ENCODE results near the gene SLC7A1. TPM values are rescaled to one million over a fixed set of nuclear protein-coding genes. Genes with fewer than 3 reads are reported as not detected.

SLC7A1 gene
- total RNA-seq, 2 experiments from 2014 or later: 11.3 to 12.3 TPM

DNA sequence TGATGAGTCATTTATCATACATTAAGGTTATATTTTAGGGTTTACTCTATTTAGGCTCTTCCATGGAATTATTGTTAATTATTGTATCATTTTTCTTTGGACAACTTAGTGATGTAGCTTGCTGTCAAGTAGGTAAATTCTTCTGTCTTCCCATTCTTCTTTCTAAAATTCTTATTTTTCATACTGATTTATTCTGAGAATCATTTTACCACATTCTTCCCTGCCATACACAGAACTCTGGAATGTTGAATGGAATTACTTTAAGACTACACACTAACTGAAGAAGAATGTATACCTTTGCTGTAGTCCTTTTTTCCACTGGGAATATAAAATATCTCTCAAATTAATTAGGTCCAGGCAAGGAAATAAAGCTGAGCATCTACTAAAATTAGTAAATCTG is 24.5 kb upstream of the SLC7A1 start:
- H3K27ac ChIP-seq (ENCODE audit: low read depth in 1 of 2, low read length in 2 of 2): no peak overlapping the region
- DNase-seq (no peak), ATAC-seq (ENCODE audit: poor library complexity) (no peak)
- H3K4me3 ChIP-seq (ENCODE audit: low read length): no peak overlapping the region
- TF ChIP-seq, protein P1, sequence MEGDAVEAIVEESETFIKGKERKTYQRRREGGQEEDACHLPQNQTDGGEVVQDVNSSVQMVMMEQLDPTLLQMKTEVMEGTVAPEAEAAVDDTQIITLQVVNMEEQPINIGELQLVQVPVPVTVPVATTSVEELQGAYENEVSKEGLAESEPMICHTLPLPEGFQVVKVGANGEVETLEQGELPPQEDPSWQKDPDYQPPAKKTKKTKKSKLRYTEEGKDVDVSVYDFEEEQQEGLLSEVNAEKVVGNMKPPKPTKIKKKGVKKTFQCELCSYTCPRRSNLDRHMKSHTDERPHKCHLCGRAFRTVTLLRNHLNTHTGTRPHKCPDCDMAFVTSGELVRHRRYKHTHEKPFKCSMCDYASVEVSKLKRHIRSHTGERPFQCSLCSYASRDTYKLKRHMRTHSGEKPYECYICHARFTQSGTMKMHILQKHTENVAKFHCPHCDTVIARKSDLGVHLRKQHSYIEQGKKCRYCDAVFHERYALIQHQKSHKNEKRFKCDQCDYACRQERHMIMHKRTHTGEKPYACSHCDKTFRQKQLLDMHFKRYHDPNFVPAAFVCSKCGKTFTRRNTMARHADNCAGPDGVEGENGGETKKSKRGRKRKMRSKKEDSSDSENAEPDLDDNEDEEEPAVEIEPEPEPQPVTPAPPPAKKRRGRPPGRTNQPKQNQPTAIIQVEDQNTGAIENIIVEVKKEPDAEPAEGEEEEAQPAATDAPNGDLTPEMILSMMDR (IDR thresholded peaks at IDR 0.05): no peak
- H3K36me3 ChIP-seq (ENCODE audit: insufficient read depth, low read length): no peaks in the 10 kb centered on the region
- no peaks in the 10 kb centered on the region for H3K4me1 Mint-ChIP-seq (ENCODE audit: low read depth)
- ChIA-PET CTCF (no interaction called here), POLR2A (no interaction called here)
- peaks cover 3% of the 10 kb centered on the region for H3K9me3 Mint-ChIP-seq
- H3K36me3 Mint-ChIP-seq (ENCODE audit: low read depth): no peaks in the 10 kb centered on the region
- H3K27me3 ChIP-seq (ENCODE audit: control insufficient read depth in 1 of 2, insufficient read depth in 2 of 2, low read length in 2 of 2): no peaks in the 10 kb centered on the region
- H3K27ac Mint-ChIP-seq: no peak overlapping the region
- intact Hi-C loops (cut with DNase I, micrococcal nuclease): no loop called here
- H3K9me3 ChIP-seq (ENCODE audit: control insufficient read depth in 1 of 2, insufficient read depth in 1 of 2, low read length in 2 of 2): no peaks in the 10 kb centered on the region
- no peaks in the 10 kb centered on the region for H3K4me1 ChIP-seq (ENCODE audit: insufficient read depth, low read length)
- H3K4me3 Mint-ChIP-seq: no peak overlapping the region
- H3K27me3 Mint-ChIP-seq: peaks cover 42% of the 10 kb centered on the region

DNA sequence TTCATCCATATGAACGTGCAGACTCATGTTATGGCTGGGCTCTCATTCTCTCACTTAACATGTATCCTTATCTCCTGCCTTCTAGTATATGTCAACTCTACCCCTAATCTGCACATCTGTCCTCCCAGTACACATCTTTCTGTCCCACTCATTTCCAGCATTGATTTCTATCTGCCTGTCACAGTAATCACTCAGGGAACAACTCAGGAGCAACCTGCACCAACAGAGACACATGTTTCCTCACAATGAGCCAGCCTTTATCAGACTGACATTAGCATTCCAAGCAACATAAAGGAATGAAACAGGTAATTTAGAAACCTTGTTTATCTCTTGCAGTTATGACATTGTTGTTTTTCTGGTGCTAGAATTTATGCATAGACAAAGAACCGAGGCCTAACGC is 17.6 kb upstream of the SLC7A1 start:
- no peaks in the 10 kb centered on the region for H3K9me3 ChIP-seq (ENCODE audit: control insufficient read depth in 1 of 2, insufficient read depth in 1 of 2, low read length in 2 of 2)
- H3K27ac ChIP-seq (ENCODE audit: low read depth in 1 of 2, low read length in 2 of 2): no peak overlapping the region
- no peak overlapping the region for H3K4me3 Mint-ChIP-seq
- ATAC-seq (ENCODE audit: poor library complexity) (no peak), DNase-seq (no peak)
- H3K4me1 Mint-ChIP-seq (ENCODE audit: low read depth): no peaks in the 10 kb centered on the region
- H3K36me3 ChIP-seq (ENCODE audit: insufficient read depth, low read length): no peaks in the 10 kb centered on the region
- CTCF ChIA-PET: no interaction called here
- H3K27ac Mint-ChIP-seq: no peak overlapping the region
- POLR2A ChIA-PET: no interaction called here
- H3K27me3 ChIP-seq (ENCODE audit: control insufficient read depth in 1 of 2, insufficient read depth in 2 of 2, low read length in 2 of 2): peaks cover 6 to 23% of the 10 kb centered on the region in 2 experiments
- no peak overlapping the region for H3K4me3 ChIP-seq (ENCODE audit: low read length)
- H3K4me1 ChIP-seq (ENCODE audit: insufficient read depth, low read length): no peaks in the 10 kb centered on the region
- H3K27me3 Mint-ChIP-seq: peaks cover 69% of the 10 kb centered on the region
- TF ChIP-seq, protein P1 (IDR thresholded peaks at IDR 0.05): no peak
- H3K9me3 Mint-ChIP-seq: peaks cover 6% of the 10 kb centered on the region
- intact Hi-C loops (cut with DNase I, micrococcal nuclease): no loop called here
- H3K36me3 Mint-ChIP-seq (ENCODE audit: low read depth): no peaks in the 10 kb centered on the region

DNA sequence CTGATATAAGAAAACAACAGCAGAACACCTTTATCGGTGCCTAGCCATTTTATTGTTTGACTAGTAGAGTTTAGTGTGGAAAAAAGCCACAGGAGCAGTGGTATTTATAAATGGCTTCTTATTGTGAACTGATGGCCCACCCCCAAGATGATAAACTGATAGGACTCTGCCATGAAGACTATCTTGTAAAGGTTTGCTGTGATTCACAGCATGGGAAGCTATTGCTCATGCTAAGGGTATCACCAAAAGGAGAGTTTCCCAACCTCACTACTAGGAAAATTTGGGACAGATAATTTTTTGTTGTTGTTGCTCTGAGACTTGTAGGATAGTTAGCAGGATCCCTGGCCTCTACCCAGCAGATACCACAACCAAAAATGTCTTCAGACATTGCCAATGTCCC is 12.0 kb upstream of the SLC7A1 start:
- ChIA-PET POLR2A (no interaction called here), CTCF (interaction anchor here (1.1 kb wide), 1 partner anchor 11 kb away, joined by 3 read pairs; no protein-coding TSS in a partner anchor)
- H3K36me3 Mint-ChIP-seq (ENCODE audit: low read depth): no peaks in the 10 kb centered on the region
- peaks cover 19% of the 10 kb centered on the region for H3K27me3 Mint-ChIP-seq
- no peak overlapping the region for H3K4me3 ChIP-seq (ENCODE audit: low read length)
- H3K27me3 ChIP-seq (ENCODE audit: control insufficient read depth in 1 of 2, insufficient read depth in 2 of 2, low read length in 2 of 2): peaks cover 3% of the 10 kb centered on the region in 2 experiments
- intact Hi-C loops (cut with DNase I, micrococcal nuclease): no loop called here
- H3K9me3 ChIP-seq (ENCODE audit: control insufficient read depth in 1 of 2, insufficient read depth in 1 of 2, low read length in 2 of 2): no peaks in the 10 kb centered on the region
- no peaks in the 10 kb centered on the region for H3K4me1 ChIP-seq (ENCODE audit: insufficient read depth, low read length)
- no peaks in the 10 kb centered on the region for H3K9me3 Mint-ChIP-seq
- H3K27ac Mint-ChIP-seq: no peak overlapping the region
- DNase-seq: no peak
- ATAC-seq (ENCODE audit: poor library complexity): no peak
- no peaks in the 10 kb centered on the region for H3K36me3 ChIP-seq (ENCODE audit: insufficient read depth, low read length)
- TF ChIP-seq, protein P1 (IDR thresholded peaks at IDR 0.05): no peak
- no peak overlapping the region for H3K27ac ChIP-seq (ENCODE audit: low read depth in 1 of 2, low read length in 2 of 2)
- no peak overlapping the region for H3K4me3 Mint-ChIP-seq
- H3K4me1 Mint-ChIP-seq (ENCODE audit: low read depth): no peaks in the 10 kb centered on the region

All from CD4-positive, alpha-beta T cell (primary cell).